Tibial artery (tissue), 4 donors: ENCODE measurements around the gene MAML2.

Source experiments
- DNase-seq, 2 donors: peaks; one replicate each; pipeline ENCODE4 v3.0.0-alpha.2; 2019
- H3K27ac ChIP-seq, 2 donors: fragments of 200-600 bp; sonication (generic) in 1 of 2; 1 replicate in 1 of 2; 2 replicates in 1 of 2; pipeline ENCODE4 v1.5.1; 2018 to 2019; ENCODE audit warnings: mild to moderate bottlenecking in 1 of 2
- H3K27me3 ChIP-seq, 2 donors: fragments of 200-600 bp; sonication (generic) in 1 of 2; one replicate each; pipeline versions ENCODE4 v1.5.1 to v1.6.0; 2016 to 2019
- H3K36me3 ChIP-seq, 3 donors: fragments of 200-600 bp; sonication (generic) in 2 of 3; one replicate each; pipeline ENCODE4 v1.5.1; 2016 to 2019; ENCODE audit warnings: mild to moderate bottlenecking in 2 of 3
- H3K4me1 ChIP-seq, 4 donors: fragments of 200-600 bp; sonication (generic) in 2 of 4; 1 replicate in 3 of 4; 2 replicates in 1 of 4; pipeline ENCODE4 v1.5.1; 2016 to 2019
- H3K4me3 ChIP-seq, 2 donors: fragments of 200-600 bp; sonication (generic) in 1 of 2; 1 replicate in 1 of 2; 2 replicates in 1 of 2; pipeline ENCODE4 v1.5.1; 2018 to 2019; ENCODE audit warnings: mild to moderate bottlenecking in 2 of 2
- H3K9me3 ChIP-seq, 3 donors: fragments of 200-600 bp; sonication (generic) in 1 of 3; one replicate each; pipeline ENCODE4 v1.5.1; 2016 to 2019
- CTCF ChIP-seq, 2 experiments: fragments of 200-600 bp in 1 of 2; fragments of 450-650 bp in 1 of 2; IDR thresholded peaks; one replicate each; pipeline ENCODE4 v1.5.1; 2017 to 2019; ENCODE audit warnings: antibody characterized with exemption in 2 of 2, mild to moderate bottlenecking in 1 of 2, moderate library complexity in 1 of 2
- intact Hi-C: fragments of 100-400 bp; cut with DNase I; formaldehyde crosslinking; loops from one replicate; pipeline ENCODE4 v1.15.0; 2023; ENCODE audit warnings: low total_unique reads

The MAML2 gene

DNA sequence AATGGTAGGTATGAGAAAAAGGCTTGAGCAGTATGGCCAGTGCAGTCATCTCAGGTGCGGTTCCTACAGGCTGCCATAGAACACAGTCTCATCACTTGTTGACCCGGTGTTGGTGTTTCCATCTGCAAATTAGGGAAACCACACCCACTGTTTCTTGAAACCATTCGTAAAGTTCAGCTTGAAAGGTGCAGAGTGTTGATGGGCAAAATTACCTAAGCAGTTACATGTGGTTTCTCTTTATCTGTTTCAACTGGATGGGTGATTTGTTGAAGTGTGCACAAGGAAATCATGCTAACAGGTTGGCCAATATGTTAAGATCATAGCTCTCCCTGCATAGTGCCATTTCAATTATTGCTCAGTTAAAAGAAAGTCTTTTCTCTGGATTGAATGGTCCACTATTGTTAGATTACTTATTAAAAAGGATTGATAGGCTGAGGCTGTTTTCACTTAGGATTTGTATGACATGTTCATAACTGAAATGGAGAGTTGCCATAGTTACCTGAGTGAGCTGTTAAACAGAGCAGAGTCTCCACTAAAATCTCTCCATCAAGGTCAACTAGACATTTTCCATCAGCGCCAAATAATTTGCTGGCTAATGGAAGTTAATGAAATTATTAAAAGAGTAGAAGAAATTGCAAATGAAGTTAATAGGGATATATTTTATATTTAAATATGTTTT, 215.9 kb downstream of the MAML2 start:
- Histone ChIP-seq H3K9me3 (no peaks in the 10 kb centered on the region), H3K4me3 (no peak overlapping the region), H3K27me3 (no peaks in the 10 kb centered on the region), H3K36me3 (no peaks in the 10 kb centered on the region), H3K4me1 (peaks cover 0 to 16% (median 0%) of the 10 kb centered on the region in 4 donors), H3K27ac (no peak overlapping the region)
- no peak for DNase-seq
- intact Hi-C loops: no loop called here
- TF ChIP-seq CTCF (IDR thresholded peaks at IDR 0.05): no peak

DNA sequence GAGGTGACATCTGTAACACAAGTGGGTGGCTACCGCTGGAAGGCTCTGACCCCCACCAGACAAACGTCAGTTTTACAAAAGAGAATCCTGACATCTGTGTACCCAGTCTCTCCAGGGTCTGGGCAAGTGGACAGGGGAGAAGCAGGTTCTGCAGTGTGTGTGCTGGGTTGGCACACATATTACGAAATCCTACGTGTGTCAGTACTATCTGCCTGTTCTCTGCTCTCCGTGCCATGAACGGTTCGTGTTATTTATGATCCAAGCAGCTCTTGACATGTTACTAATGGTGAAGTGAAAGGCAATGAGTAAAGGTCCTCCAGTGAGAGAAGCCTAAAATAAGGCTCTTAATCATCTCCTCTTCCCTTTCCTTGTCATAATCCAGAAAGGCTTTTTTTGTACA, 217.6 kb downstream of the MAML2 start:
- TF ChIP-seq CTCF (IDR thresholded peaks at IDR 0.05): no peak
- Histone ChIP-seq H3K27me3 (no peaks in the 10 kb centered on the region), H3K36me3 (no peaks in the 10 kb centered on the region), H3K27ac (no peak overlapping the region), H3K4me3 (no peak overlapping the region), H3K4me1 (peaks cover 0 to 16% (median 0%) of the 10 kb centered on the region in 4 donors), H3K9me3 (no peaks in the 10 kb centered on the region)
- intact Hi-C loops: no loop called here
- DNase-seq: no peak

DNA sequence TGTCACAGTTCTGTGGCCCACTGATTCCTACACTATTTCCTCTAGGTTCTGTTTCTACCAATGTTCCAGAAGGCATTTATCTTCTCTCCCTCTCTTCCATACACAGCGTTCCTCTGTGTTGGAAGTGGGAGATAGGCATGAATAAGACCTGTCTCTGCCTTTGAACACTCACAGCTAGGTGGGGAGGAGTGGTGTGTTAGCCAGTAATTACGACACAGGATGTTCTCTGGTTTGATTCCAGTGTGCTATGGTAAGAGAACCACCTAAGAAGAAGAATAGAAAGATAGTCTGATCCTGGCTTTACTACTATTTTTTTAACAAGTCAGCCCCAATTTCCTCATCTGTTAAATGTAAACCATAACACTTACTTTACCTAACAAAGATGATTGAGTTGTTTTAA, 218.8 kb downstream of the MAML2 start:
- H3K4me3 ChIP-seq: no peak overlapping the region
- H3K36me3 ChIP-seq: no peaks in the 10 kb centered on the region
- H3K27me3 ChIP-seq: no peaks in the 10 kb centered on the region
- no peak for TF ChIP-seq CTCF (IDR thresholded peaks at IDR 0.05)
- no peak for DNase-seq
- H3K27ac ChIP-seq: no peak overlapping the region
- H3K9me3 ChIP-seq: no peaks in the 10 kb centered on the region
- peaks cover 0 to 19% (median 0%) of the 10 kb centered on the region in 4 donors for H3K4me1 ChIP-seq
- intact Hi-C loops: no loop called here

GRCh38 chr11:96123301-96123700, 219.7 kb downstream of the MAML2 start:
- no peaks in the 10 kb centered on the region for H3K9me3 ChIP-seq
- intact Hi-C loops: no loop called here
- H3K27me3 ChIP-seq: no peaks in the 10 kb centered on the region
- no peak overlapping the region for H3K27ac ChIP-seq
- H3K36me3 ChIP-seq: no peaks in the 10 kb centered on the region
- no peak for DNase-seq
- TF ChIP-seq CTCF (IDR thresholded peaks at IDR 0.05): no peak
- H3K4me1 ChIP-seq: peaks cover 0 to 19% (median 0%) of the 10 kb centered on the region in 4 donors
- no peak overlapping the region for H3K4me3 ChIP-seq

DNA sequence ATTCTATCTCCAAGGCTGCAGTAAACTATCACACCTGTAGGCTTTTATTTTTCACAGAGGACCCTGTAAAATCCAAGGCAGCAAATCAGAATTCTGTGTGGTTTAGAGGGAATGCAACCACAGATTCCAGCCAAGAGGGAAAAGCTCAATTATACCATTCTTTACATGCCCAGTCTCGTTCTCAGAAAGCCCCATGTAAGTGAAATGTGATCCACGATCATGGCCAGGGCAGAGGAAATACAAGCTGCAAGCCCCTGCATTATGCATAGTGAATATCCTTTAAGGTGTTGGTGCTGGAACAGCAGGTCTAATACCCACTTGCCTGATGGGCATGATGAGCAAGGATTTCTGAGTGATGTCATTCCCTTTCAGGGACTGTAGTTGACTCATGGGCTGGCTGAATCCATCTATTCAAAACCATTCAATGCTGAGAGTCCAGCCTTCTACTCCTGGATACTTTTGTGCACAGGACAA, 220.4 kb downstream of the MAML2 start:
- intact Hi-C loops: no loop called here
- Histone ChIP-seq H3K9me3 (no peaks in the 10 kb centered on the region), H3K4me3 (no peak overlapping the region), H3K27ac (no peak overlapping the region), H3K36me3 (no peaks in the 10 kb centered on the region), H3K27me3 (no peaks in the 10 kb centered on the region), H3K4me1 (peaks cover 0 to 14% (median 0%) of the 10 kb centered on the region in 4 donors)
- TF ChIP-seq CTCF (IDR thresholded peaks at IDR 0.05): no peak
- DNase-seq: no peak
